GM21619 (cell line): ENCODE measurements around the gene PYGB.

Experiments
- ATAC-seq: cut with Tn5 transposase; IDR thresholded peaks from one replicate; pipeline ENCODE4 v1.9.1; 2021; ENCODE audit not compliant: unreplicated experiment

Gene PYGB

DNA sequence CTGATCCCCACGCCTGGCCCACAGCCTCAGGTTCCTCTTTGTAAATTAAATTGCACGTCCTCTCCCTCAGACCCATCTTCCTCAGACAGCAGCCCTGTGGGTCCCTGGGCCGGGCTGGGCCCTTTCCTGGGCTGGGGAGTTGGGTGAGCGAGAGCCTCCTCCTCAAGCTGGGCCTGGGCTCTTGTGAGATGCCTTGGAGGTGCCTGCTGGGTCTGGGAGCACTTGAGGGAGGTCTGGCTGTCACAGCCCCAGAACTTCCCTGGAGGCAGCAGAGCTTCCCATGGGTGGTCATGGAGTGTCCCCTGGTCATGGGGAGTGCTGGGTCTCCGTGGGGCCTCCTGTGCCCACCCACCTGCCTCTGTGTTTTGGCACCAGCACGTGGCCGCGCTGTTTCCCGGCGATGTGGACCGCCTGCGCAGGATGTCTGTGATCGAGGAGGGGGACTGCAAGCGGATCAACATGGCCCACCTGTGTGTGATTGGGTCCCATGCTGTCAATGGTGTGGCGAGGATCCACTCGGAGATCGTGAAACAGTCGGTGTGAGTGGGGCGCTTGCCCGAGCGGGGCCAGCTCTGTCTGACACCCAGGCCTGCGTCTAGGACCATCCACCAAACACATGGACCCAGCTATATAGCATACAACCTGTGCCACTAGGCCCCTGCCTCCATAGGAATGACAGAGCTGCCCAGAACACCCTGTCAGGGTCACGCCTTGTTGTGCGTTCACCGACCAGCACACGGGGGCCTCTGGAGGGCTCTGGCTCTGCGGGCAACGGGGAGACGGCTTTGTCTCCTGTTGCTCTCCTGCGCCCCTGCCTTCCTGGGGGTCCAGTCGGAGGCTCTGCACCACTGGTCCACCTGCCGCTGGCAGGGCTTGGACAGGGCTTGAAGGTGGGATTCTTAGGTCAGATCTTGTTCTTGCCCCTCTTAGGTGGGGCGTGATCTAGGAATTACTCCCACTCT lies 33.0 kb downstream of the PYGB start:
- no peak for ATAC-seq

DNA sequence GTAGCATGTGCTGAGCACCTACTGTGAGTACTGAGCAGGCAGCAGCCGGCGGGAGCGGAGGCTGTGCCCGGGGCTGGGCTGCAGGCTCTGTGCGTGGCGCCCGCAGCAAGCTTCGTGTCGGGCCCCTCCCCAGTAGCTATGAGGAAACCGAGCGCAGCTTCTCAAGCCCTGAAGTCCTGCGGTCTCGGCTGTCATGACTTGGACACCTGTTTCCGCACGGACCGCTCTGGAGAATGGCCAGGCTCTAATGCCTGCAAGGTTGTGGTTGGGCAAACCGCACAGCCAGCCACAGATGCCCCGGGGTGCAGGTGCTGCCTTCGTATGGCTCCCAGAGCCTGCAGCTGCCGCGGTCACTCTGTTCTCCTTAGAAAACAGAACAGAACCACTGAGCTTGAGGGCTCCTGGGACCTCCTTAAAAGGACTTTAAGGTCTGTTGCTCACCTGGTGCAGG lies 33.7 kb downstream of the PYGB start:
- peak; percentile 79 for ATAC-seq

DNA sequence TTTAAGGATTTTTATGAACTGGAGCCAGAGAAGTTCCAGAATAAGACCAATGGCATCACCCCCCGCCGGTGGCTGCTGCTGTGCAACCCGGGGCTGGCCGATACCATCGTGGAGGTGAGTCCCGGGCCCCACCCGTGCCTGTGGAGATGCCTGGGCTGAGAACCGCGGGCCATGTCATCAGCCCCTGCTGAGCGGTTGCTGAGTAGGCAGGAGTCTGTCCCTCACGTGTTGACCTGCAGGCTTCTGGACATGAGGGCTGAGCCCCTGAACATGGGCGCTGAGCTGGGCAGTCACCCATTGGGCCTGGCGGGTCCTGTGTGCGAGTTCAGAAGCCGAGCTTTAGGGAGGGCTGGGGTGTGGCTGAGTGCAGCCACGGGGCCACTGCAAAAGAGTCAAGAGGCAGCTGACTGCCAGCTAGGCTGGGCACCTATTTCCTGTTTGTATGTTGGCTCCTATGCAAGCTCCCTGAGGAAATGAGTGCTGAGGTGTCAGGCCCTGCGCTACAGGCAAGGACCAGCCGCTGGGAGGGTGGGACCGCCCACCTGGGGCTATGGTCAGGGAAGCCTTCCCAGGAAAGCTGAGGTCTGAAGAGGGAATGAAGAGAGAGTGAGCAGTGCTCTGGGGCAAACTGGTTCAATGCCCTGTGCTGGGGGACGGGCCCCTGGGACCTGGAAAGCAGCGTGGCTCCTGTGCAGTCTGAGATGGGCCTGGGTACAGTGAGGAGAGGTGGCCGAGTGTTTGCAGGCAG lies 34.3 kb downstream of the PYGB start:
- ATAC-seq = no peak

DNA sequence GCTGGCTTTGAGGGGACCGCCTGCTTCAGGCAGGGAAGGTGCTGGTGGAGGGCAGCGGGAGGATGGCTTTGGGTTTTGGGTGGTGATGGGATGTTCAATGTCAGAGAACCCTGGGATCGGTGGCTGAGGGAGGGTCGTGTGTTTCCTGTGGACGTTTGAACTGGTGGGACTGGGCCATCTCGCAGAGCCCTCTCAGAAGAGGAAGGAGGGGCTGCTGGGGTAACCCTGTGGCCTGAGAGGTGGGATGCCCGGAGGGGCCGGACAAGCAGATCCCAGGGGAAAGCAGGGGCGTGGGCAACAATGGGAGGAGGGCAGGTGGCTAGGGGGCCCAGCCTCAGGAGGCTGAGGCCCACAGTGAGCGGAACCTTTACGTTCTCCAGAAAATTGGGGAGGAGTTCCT lies 34.9 kb downstream of the PYGB start:
- no peak for ATAC-seq

DNA sequence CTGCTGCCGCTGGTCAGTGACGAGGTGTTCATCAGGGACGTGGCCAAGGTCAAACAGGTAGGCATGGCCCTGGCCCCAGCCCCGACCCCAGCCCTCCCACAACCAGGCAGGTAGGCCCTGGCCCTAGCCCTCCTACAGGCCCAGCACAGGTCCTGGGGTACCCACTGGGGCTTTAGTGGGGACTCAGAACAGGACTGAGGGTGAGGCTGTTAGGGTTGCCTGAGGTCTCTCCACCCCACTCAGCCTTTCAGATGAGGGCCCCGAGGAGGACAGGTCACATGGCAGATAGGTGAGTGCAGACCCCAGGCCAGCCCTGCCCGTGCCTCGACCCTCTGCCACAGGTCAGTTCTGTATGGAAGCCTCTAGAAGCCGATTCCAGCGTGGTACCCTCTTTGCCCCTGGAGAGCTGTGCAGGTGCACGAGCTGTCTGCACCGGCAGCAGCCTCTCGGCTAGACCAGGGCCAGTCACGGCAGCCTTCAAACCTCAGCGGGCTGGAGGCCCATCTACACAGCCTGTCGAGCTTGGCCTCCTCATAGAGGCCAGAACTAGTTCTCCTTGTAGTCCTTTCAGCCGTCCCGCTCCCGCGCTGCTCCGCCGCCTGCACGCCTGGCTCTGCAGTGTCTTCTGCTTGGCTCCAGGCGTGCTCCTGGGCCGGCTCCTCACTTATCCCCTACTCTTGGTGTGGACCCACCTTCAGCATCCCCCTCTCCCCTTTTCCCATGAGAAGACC lies 35.5 kb downstream of the PYGB start:
- ATAC-seq = no peak

DNA sequence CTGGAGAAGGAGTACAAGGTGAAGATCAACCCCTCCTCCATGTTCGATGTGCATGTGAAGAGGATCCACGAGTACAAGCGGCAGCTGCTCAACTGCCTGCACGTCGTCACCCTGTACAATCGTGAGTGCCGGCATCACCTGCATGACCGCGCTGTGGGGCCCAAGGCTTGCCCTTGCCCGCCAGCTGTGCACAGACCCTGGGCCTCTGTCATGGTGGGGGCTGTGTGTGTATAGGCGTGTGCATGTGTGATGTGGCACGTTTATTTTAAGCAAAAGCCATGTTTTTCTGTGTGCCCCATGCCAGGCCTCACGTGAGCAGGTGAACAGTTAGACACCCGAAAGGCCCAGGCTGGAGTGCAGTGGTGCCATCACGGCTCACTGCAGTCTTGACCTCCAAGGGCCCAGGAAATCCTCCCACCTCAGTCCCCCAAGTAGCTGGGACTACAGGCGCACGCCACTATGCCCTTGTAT lies 36.3 kb downstream of the PYGB start:
- no peak for ATAC-seq

DNA sequence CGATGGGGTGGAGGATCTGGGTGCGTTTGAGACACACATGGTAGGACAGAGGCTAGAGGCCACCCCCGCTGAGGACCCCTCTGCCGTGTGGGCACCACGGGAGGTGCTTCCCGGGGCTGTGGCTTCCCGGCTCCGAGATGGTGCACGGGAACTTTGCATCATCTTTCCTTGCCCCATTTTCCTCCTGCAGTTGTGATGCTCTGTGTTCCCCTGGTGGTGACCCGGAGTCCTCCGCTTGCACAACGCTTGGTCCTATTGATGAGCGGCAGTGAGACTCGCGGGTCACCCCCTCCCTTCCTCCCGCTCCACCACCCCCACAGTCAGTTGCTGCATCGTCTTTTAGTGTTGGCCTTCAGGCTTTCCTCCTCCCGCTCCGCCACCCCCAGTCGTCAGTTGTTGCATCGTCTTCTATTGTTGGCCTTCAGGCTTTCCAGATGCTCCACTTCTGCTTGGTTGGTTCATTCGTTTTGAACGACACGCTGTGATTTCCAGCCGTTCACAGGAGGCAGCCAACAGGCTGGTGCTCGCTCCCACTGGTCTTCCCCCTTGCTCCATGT lies 37.3 kb downstream of the PYGB start:
- no peak for ATAC-seq

DNA sequence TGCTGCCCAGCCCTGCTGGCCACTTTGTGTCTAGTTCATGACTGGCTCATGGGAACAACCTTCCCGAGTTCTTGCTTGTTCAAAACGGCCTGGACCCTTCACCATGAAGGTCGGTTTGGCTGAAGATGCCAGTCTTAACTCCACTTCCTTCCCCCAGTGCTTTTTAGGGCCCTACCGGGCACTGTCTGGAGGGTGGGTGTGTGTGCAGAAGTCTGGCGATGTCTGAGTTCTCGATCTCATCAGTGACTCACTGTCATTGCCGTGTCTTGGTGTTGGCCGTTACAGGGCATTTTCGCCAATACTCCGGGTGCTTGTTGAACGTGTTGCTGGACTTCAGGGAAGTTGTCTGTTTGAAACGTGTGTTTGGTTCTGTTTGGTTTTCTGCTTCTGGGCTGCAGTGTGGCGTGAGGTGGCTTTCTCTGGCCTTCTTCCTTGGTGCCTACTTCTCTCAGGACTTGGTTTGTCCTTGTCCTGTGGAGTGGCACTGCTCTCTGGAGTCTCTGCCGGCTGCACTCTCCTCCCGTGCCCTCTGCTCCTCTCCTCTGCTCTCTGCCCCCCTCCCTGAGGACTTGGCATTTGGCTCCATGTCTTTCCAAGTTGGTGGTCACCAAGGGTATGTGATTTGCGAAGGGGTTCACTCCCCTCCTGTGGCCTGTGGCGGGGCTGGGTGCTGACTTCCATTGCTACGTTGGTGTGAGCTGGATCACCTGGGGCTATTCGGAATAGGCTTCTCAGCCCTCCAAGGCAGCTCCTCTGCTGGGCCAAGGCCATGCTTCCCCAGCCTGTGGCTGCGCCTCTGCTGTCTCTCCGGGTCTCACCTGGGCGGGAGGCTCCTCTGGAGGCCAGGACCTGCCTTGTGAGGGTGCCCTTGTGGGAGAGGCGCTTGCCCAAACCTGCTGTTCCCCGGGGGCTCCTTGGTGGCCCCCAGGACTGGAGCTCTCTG lies 38.2 kb downstream of the PYGB start:
- ATAC-seq = no peak

DNA sequence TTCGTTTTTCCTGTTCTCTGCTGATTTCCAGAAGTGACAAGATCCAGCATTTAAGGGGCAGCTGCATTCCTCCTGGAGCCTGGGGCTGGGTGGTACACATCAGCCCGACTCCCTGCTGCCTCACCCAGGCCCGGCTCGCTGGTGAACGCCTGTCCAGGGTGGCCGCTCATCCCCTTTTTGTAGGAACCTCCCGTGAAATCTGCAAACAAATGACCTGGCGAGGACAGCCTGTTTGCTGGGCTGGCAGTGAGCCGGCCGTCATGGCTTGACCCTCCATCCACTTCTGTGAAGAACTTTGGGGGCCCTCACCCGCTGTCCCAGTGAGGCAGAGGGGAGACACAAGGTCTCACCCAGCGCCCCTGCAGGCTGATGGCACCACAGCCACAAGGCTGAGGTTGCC lies 39.0 kb downstream of the PYGB start:
- ATAC-seq = no peak

DNA sequence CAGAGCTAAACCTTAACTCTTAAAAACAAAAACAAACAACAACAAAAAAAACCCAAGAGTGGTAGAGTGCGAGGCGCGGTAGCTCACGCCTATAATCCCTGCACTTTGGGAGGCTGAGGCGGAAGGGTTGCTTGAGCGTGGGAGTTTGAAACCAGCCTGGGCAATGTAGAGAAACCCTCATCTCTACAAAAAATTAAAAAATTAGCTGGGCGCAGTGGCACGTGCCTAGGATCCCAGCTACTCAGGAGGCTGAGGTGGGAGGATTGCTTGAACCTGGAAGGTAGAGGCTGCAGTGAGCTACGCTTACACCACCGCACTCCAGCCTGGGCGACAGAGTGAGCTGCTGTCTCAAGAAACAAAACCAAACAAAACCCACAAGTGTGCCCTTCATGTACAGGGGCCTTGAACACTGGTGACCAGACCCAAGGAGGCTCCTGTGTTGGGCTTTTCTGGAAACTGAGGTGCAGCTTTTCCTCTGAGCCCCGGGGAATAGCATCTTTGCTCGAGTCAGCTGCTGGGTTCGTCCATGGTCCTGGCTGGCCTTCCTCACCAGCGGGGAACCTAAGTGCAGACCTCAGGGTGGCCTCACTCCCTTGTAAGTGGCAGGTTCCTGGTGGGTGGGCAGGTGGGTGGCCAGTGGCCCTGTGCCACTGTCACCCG lies 39.9 kb downstream of the PYGB start:
- ATAC-seq = no peak

DNA sequence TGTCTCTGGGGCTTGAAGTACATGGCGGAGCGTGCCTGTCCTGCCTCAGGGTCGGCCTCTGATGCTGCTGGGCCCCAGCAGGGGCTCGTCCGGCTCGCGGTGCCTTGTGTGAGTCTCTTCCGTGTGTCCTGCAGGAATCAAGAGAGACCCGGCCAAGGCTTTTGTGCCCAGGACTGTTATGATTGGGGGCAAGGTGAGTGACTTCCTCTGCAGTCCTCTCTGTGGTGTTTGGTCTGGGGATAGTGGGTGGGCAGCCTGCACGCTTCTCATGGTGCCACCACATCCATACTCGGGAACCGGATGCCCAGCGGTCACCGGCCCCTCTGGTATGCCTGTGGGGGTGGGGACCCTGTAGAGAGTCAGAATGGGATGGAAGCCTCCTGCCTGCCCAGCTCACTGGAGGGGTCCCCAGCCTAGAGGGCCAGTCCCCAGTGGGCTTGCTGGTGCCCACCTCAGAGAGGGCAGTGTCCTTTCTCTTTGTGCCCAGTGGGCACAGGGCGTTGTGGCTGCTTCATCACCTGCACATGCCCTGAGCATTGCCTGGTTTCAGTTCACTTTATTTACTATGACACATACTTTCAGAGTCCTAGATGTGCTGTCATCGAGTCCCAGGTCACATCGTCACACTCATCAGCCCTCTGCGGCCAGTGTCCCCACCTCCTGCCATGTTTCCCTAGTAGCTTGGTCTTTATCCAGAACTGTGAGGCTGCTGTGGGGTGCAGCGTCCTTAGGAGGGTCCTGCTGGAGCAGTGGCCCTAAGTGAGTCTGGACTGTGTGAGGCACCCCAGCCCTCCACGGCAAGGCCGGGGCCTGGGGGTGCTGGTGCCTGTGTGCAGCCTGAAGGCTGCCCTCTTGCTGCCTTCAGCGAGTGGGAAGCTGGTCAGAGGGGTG lies 40.7 kb downstream of the PYGB start:
- peak; percentile 96 for ATAC-seq

DNA sequence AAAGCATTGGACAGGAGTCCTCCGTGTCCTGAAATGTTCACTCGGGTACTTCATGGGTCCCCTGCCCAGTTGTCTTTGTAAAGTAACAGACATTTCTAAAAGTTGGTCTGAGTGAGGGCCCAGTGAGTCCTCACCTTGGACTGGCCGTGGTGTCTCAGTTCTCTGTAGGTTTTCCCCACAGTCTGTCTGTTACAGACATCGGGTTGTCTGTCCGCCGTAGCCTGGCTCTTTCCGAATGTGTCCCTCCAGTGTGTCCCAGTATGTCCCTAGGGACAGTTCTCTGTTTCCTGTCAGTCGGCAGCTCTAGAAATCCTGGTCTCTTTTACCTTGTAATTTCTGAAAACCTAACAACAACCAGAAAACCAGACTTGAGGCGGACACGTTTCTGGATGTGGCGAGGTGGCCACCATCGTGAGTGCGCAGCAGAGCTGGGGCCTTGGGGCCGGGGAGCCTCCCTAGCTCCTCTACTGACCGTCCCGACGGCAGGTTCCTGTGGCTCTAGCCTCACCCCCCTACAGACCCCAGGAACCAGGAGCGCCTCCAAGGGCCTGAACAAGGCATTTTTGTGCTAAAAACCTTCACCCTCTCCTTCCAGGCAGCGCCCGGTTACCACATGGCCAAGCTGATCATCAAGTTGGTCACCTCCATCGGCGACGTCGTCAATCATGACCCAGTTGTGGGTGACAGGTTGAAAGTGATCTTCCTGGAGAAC lies 42.2 kb downstream of the PYGB start:
- ATAC-seq = no peak

DNA sequence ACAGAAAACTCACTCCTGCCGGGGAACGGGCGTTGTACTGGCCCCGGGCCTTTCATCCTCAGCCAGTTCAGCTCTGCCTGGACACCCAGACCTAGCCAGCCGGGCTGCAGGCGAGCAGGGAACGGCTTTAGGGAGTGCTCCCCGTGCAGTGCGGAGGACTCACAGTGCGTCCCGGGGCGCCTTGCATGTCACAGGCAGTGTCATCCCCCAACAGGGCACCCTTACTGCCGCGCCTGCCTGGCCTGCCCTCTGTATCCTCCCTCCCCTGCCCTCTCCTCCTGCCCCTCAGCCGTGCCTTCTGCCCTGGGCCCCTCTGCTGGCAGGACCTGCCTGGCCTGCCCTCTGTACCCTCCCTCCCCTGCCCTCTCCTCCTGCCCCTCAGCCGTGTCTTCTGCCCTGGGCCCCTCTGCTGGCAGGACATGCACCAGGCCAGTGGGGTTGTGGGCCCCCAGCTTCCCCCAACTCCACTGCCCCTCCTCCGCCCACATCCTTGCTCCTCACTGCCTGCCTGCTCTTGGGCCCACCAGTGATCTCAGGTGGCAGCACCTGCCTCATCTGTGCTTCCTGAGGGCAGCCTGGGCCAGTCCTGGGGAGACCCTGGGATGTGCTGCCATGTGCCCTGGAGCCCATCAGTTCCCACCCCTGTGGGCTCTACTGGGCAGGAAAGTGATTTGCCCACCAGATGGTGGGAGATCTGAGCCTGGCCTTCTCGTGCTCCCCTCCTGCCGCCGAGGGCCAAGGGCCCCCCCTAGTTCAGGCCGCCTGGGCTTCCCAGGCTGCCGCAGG lies 43.0 kb downstream of the PYGB start:
- ATAC-seq = no peak

DNA sequence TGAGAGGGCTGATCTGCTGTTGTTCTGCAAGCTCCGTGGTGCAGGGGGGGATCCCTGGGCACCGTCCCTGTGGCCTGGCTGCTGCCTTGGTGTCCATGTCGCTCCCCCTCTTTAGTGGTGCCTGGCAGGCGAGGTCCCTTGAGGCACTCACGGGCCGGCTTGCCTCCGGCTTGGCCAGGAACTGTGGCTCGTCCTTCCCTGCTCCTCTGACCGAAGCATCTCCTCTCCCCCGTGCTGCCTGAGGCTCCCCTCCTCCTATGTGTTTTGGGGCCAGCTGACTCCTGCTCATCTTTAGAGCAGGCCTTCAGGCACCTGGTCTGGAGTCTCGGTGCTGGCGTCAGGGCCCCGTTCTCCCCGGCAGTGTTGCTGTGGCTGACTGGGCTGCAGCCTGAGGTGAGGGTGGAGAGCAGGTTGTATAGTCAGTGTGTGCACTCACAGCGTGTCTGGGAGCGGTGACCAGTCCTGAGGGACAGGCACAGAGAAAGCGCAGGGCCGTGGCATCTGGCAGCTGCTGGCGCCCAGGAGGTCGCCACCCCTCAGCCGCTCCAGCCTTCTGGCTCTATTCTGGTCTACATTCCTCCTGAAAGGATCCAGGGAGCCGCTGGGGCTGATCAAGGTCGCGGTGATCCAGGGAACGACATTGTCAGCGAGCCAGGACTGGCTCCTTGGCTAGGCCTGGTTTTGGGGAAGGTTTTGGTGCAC lies 43.7 kb downstream of the PYGB start:
- no peak for ATAC-seq

DNA sequence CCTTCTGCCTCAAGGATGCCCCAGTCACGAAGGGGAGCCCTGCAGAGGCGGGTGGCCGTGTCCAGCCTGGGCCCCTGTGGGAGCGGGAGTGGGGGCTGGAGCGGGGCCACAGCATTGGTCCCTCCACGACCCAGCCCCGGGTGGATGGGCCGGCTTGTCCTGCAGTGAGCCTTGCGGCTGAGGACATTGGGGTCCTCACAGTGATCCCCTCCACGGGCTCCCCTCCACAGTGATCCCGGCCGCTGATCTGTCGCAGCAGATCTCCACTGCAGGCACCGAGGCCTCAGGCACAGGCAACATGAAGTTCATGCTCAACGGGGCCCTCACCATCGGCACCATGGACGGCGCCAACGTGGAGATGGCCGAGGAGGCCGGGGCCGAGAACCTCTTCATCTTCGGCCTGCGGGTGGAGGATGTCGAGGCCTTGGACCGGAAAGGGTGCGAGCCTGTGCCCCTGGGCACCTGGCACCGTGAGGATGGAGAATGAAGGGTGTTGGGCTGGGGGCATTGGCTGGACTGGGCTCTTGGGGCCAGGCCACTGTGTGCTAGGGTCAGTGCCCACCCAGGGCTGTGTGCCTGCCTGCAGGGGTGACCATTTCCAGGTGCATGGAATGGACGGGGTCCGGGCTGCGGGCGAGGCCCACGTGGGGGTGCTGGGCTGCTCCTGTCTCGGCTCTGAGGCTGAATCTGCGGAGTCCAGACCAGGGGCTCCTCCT lies 44.4 kb downstream of the PYGB start:
- no peak for ATAC-seq

DNA sequence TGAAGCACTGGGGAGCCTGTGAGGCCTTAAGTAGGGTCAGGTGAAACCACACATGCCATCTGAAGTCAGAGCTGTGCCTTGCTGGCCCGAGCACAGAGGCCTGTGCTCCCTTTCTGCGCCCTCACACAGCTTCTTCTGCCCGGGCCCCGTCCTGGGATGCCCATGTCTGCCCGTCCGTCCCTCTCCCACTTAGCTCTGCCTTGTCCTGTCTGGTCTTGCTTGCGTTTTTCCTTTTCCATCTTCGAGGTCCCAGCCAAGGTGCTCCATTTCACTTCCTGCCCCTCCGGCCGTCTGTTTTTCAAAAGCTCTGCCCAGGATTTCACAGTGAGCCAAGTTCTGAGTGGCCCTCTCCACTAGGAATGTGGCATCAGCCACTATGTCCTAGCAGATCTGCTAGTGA lies 45.6 kb downstream of the PYGB start:
- ATAC-seq = no peak
